SH-SY5Y (cell line): ENCODE results near the gene SIDT1.

Source experiments
- GATA2 ChIP-seq: IDR thresholded peaks from 2 replicates; pipeline ENCODE4 v1.6.1; 2011; ENCODE audit warnings: mild to moderate bottlenecking, low read depth, low read length
- GATA3 ChIP-seq: IDR thresholded peaks from 2 replicates; pipeline ENCODE4 v1.6.1; 2011; ENCODE audit warnings: low read depth, mild to moderate bottlenecking, low read length, moderate library complexity

- TF ChIP-seq GATA3 (no peak), GATA2 (no peak)
Observed at GRCh38 chr3:113677737-113678136, 145.4 kb downstream of the SIDT1 start.
